ENCODE data around the gene ZBTB34. TPM values are rescaled to one million over a fixed set of nuclear protein-coding genes. Genes with fewer than 3 reads are reported as not detected.
A peak's percentile ranks its signal among the peaks of the same experiment; 100 is the strongest.

The ZBTB34 gene
- total and polyA plus RNA-seq, 4 experiments from 2014 or later: 0.35 to 10.1 (median 5.2) TPM

DNA sequence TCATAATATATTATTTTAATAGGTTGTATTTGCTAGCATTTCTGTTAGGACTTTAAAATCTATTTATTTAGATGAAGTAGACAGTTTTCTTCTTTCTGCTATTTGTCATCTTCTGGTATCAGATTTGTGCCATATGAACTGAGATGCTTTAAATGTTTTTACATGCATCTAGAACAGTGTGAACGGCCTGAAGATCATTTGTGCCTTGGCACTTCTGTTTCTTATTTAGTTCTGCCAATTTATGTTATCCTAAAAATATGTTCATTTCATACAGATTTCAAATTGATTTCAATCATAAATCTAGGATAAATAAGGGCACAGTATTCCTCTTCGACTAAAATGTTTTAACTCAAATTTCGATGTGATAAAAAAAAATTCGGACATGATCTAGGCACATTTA is 16.1 kb downstream of the ZBTB34 start:
- peaks cover 31 to 43% (median 37%) of the 10 kb centered on the region in 4 donors for H3K4me1 Mint-ChIP-seq
- no peaks in the 10 kb centered on the region for H3K9me3 ChIP-seq (ENCODE audit: control insufficient read depth in 1 of 2, low read length in 2 of 2)
- no peak overlapping the region for H3K4me3 ChIP-seq (ENCODE audit: low read length in 2 of 2)
- H3K36me3 Mint-ChIP-seq: peaks cover 23 to 25% of the 10 kb centered on the region in 2 donors
- H3K27me3 ChIP-seq (ENCODE audit: insufficient read depth, low read length): no peaks in the 10 kb centered on the region
- intact Hi-C loops (cut with micrococcal nuclease): no loop called here
- ChIA-PET CTCF (ENCODE audit: partially characterized antibody) (no interaction called here), POLR2A (ENCODE audit: partially characterized antibody) (no interaction called here)
- H3K36me3 ChIP-seq (ENCODE audit: insufficient read depth, low read length): peaks cover 19% of the 10 kb centered on the region
- H3K4me1 ChIP-seq (ENCODE audit: insufficient read depth, low read length): peaks cover 17% of the 10 kb centered on the region
- H3K4me3 Mint-ChIP-seq: no peak overlapping the region
- H3K9me3 Mint-ChIP-seq: peaks cover 0 to 1% (median 0%) of the 10 kb centered on the region in 8 donors
- no peak overlapping the region for H3K27ac ChIP-seq (ENCODE audit: low read depth, low read length)
- H3K27ac Mint-ChIP-seq: peak overlapping the region in 5 of 7 donors; percentile 6 to 87 (median 57)
- no peaks in the 10 kb centered on the region for H3K27me3 Mint-ChIP-seq
- no peak for DNase-seq

DNA sequence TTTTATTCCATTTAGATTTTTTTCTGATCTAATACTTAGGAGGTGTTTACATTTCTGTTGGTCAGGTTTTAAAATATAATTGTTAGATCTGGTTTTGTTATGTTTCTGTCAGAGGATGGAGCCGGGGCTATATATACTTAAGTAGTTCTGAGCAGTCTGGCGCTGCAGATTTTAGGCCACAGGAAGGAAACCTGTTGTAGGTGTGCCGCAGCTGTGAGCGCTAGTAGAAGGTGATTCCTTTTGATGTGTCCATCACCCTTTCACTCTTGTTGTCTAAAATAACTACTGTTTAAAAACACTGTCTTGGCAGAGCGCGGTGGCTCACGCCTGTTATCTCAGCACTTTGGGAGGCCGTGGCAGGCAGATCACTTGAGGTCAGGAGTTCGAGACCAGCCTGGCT is 17.0 kb downstream of the ZBTB34 start:
- H3K27me3 Mint-ChIP-seq: no peaks in the 10 kb centered on the region
- intact Hi-C loops (cut with micrococcal nuclease): no loop called here
- DNase-seq: peak in 3 of 5 donors; percentile 17 to 31 (median 18)
- peaks cover 26 to 31% of the 10 kb centered on the region in 2 donors for H3K36me3 Mint-ChIP-seq
- peaks cover 0 to 1% (median 0%) of the 10 kb centered on the region in 8 donors for H3K9me3 Mint-ChIP-seq
- POLR2A ChIA-PET (ENCODE audit: partially characterized antibody): no interaction called here
- H3K4me3 Mint-ChIP-seq: peak overlapping the region in 7 of 8 donors; percentile 32 to 79 (median 44)
- no peaks in the 10 kb centered on the region for H3K27me3 ChIP-seq (ENCODE audit: insufficient read depth, low read length)
- no peak overlapping the region for H3K27ac ChIP-seq (ENCODE audit: low read depth, low read length)
- peaks cover 28 to 42% (median 35%) of the 10 kb centered on the region in 4 donors for H3K4me1 Mint-ChIP-seq
- H3K27ac Mint-ChIP-seq: peak overlapping the region; percentile 49 to 87 (median 76)
- CTCF ChIA-PET (ENCODE audit: partially characterized antibody): no interaction called here
- H3K36me3 ChIP-seq (ENCODE audit: insufficient read depth, low read length): peaks cover 22% of the 10 kb centered on the region
- H3K9me3 ChIP-seq (ENCODE audit: control insufficient read depth in 1 of 2, low read length in 2 of 2): no peaks in the 10 kb centered on the region
- no peak overlapping the region for H3K4me3 ChIP-seq (ENCODE audit: low read length in 2 of 2)
- peaks cover 17% of the 10 kb centered on the region for H3K4me1 ChIP-seq (ENCODE audit: insufficient read depth, low read length)

- no peaks in the 10 kb centered on the region for H3K9me3 Mint-ChIP-seq
- H3K27ac ChIP-seq (ENCODE audit: low read depth, low read length): no peak overlapping the region
- H3K4me1 Mint-ChIP-seq: peaks cover 23 to 39% (median 29%) of the 10 kb centered on the region in 4 donors
- peaks cover 26 to 35% of the 10 kb centered on the region in 2 donors for H3K36me3 Mint-ChIP-seq
- peaks cover 17% of the 10 kb centered on the region for H3K4me1 ChIP-seq (ENCODE audit: insufficient read depth, low read length)
- no peak overlapping the region for H3K4me3 Mint-ChIP-seq
- H3K27ac Mint-ChIP-seq: peak overlapping the region in 1 of 7 donors; percentile 42
- no peak overlapping the region for H3K4me3 ChIP-seq (ENCODE audit: low read length in 2 of 2)
- no peaks in the 10 kb centered on the region for H3K27me3 ChIP-seq (ENCODE audit: insufficient read depth, low read length)
- ChIA-PET POLR2A (ENCODE audit: partially characterized antibody) (no interaction called here), CTCF (ENCODE audit: partially characterized antibody) (no interaction called here)
- peaks cover 25% of the 10 kb centered on the region for H3K36me3 ChIP-seq (ENCODE audit: insufficient read depth, low read length)
- no peak for DNase-seq
- intact Hi-C loops (cut with micrococcal nuclease): no loop called here
- H3K27me3 Mint-ChIP-seq: no peaks in the 10 kb centered on the region
- H3K9me3 ChIP-seq (ENCODE audit: control insufficient read depth in 1 of 2, low read length in 2 of 2): no peaks in the 10 kb centered on the region
These were observed 18.8 kb downstream of the ZBTB34 start for GRCh38 chr9:126879288-126879687.

DNA sequence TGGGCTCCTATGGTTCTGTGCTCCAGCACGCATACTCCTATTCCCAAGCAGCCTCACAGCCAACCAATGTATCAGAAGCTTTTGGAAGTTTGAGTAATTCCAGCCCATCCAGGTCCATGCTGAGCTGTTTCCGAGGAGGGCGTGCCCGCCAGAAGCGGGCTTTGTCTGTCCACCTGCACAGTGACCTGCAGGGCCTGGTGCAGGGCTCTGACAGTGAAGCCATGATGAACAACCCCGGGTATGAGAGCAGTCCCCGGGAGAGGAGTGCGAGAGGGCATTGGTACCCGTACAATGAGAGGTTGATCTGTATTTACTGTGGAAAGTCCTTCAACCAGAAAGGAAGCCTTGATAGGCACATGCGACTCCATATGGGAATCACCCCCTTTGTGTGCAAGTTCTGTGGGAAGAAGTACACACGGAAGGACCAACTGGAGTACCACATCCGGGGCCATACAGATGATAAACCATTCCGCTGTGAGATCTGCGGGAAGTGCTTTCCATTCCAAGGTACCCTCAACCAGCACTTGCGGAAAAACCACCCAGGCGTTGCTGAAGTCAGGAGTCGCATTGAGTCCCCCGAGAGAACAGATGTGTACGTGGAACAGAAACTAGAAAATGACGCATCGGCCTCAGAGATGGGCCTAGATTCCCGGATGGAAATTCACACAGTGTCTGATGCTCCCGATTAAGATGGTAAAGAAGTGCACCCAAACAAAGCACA is 19.9 kb downstream of the ZBTB34 start:
- H3K4me3 ChIP-seq (ENCODE audit: low read length in 2 of 2): no peak overlapping the region
- Mint-ChIP-seq H3K27ac (peak overlapping the region in 1 of 7 donors; percentile 61), H3K36me3 (peaks cover 26 to 35% of the 10 kb centered on the region in 2 donors), H3K27me3 (no peaks in the 10 kb centered on the region), H3K4me3 (no peak overlapping the region), H3K9me3 (no peaks in the 10 kb centered on the region), H3K4me1 (peaks cover 19 to 34% (median 27%) of the 10 kb centered on the region in 4 donors)
- no peaks in the 10 kb centered on the region for H3K9me3 ChIP-seq (ENCODE audit: control insufficient read depth in 1 of 2, low read length in 2 of 2)
- H3K27ac ChIP-seq (ENCODE audit: low read depth, low read length): no peak overlapping the region
- peaks cover 25% of the 10 kb centered on the region for H3K36me3 ChIP-seq (ENCODE audit: insufficient read depth, low read length)
- peaks cover 17% of the 10 kb centered on the region for H3K4me1 ChIP-seq (ENCODE audit: insufficient read depth, low read length)
- ChIA-PET POLR2A (ENCODE audit: partially characterized antibody) (no interaction called here), CTCF (ENCODE audit: partially characterized antibody) (no interaction called here)
- no peaks in the 10 kb centered on the region for H3K27me3 ChIP-seq (ENCODE audit: insufficient read depth, low read length)
- intact Hi-C loops (cut with micrococcal nuclease): no loop called here
- DNase-seq: no peak

DNA sequence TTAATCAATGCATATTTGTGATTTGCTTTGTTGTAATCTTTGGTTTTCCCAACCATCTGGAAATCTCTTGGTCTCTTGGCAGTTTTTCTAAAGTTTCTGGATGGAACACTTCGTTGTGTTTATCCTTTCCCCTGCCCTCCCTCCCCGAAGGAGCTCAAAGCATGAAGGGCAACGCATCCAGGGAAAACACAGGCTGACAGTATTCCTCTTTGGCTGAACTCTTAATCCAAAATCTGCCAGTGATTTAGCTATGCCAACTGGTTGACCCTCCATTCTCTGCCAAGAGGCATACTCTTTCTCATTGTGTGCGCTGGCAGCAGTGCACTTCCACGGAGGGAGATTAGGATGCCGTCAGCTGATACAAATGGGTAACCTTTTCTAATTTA is 20.5 kb downstream of the ZBTB34 start:
- peaks cover 26 to 35% of the 10 kb centered on the region in 2 donors for H3K36me3 Mint-ChIP-seq
- H3K9me3 Mint-ChIP-seq: no peaks in the 10 kb centered on the region
- no peaks in the 10 kb centered on the region for H3K27me3 Mint-ChIP-seq
- Histone ChIP-seq H3K27ac (ENCODE audit: low read depth, low read length) (no peak overlapping the region), H3K27me3 (ENCODE audit: insufficient read depth, low read length) (no peaks in the 10 kb centered on the region), H3K36me3 (ENCODE audit: insufficient read depth, low read length) (peaks cover 25% of the 10 kb centered on the region), H3K9me3 (ENCODE audit: control insufficient read depth in 1 of 2, low read length in 2 of 2) (no peaks in the 10 kb centered on the region), H3K4me1 (ENCODE audit: insufficient read depth, low read length) (peaks cover 17% of the 10 kb centered on the region), H3K4me3 (ENCODE audit: low read length in 2 of 2) (no peak overlapping the region)
- peaks cover 16 to 29% (median 23%) of the 10 kb centered on the region in 4 donors for H3K4me1 Mint-ChIP-seq
- intact Hi-C loops (cut with micrococcal nuclease): no loop called here
- ChIA-PET CTCF (ENCODE audit: partially characterized antibody) (no interaction called here), POLR2A (ENCODE audit: partially characterized antibody) (no interaction called here)
- DNase-seq: no peak
- no peak overlapping the region for H3K4me3 Mint-ChIP-seq
- H3K27ac Mint-ChIP-seq: no peak overlapping the region

DNA sequence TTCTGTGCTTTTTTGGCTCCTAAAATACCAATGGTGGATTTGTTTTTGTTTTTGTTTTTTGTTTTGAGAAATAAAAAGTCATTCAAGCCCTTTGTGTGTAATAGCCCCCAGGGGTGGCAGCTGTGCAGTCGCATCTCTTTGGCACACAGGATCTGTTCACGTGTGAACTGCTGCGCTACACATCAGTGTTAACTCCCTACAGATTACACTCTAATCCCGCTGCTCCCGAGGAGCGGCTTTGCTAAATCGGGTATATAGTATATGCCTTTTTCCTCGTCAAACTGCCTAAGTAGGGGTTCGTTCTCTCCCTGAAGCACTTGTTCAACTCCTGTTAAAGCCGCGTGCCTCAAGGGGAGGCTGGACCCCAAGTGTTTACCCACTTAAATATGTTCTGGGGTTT is 22.3 kb downstream of the ZBTB34 start:
- Histone ChIP-seq H3K36me3 (ENCODE audit: insufficient read depth, low read length) (peaks cover 25% of the 10 kb centered on the region), H3K9me3 (ENCODE audit: control insufficient read depth in 1 of 2, low read length in 2 of 2) (no peaks in the 10 kb centered on the region), H3K27ac (ENCODE audit: low read depth, low read length) (no peak overlapping the region), H3K27me3 (ENCODE audit: insufficient read depth, low read length) (no peaks in the 10 kb centered on the region), H3K4me1 (ENCODE audit: insufficient read depth, low read length) (peaks cover 4% of the 10 kb centered on the region), H3K4me3 (ENCODE audit: low read length in 2 of 2) (no peak overlapping the region)
- intact Hi-C loops (cut with micrococcal nuclease): no loop called here
- DNase-seq: no peak
- Mint-ChIP-seq H3K9me3 (no peaks in the 10 kb centered on the region), H3K36me3 (peaks cover 26 to 37% of the 10 kb centered on the region in 2 donors), H3K4me1 (peaks cover 1 to 11% (median 6%) of the 10 kb centered on the region in 4 donors), H3K4me3 (no peak overlapping the region), H3K27ac (no peak overlapping the region), H3K27me3 (no peaks in the 10 kb centered on the region)
- CTCF ChIA-PET (ENCODE audit: partially characterized antibody): no interaction called here
- POLR2A ChIA-PET (ENCODE audit: partially characterized antibody): no interaction called here

DNA sequence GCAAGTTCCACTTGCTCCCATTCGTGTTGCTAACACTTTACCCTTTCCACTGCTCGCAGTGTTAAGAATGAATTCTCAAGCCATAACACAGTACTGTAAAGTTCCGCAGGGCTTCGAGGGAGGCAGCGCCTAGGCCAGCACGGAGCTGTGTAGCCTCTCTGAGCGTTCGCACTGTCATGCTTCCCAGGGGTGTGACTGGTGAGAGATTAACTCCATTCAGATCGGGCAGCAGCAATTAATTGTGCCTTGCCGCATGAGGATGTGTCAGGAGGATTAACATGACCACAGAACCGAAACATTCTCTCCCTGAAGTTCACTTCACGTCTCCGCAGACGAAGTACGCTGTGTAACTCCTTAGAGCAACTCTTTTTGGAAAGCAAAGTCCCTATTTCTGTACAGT is 23.2 kb downstream of the ZBTB34 start:
- Mint-ChIP-seq H3K27ac (no peak overlapping the region), H3K36me3 (peaks cover 26 to 37% of the 10 kb centered on the region in 2 donors), H3K4me3 (no peak overlapping the region), H3K27me3 (no peaks in the 10 kb centered on the region), H3K4me1 (peaks cover 0 to 6% (median 4%) of the 10 kb centered on the region in 4 donors), H3K9me3 (no peaks in the 10 kb centered on the region)
- DNase-seq: no peak
- no peaks in the 10 kb centered on the region for H3K27me3 ChIP-seq (ENCODE audit: insufficient read depth, low read length)
- intact Hi-C loops (cut with micrococcal nuclease): no loop called here
- H3K36me3 ChIP-seq (ENCODE audit: insufficient read depth, low read length): peaks cover 25% of the 10 kb centered on the region
- ChIA-PET CTCF (ENCODE audit: partially characterized antibody) (no interaction called here), POLR2A (ENCODE audit: partially characterized antibody) (no interaction called here)
- H3K4me1 ChIP-seq (ENCODE audit: insufficient read depth, low read length): no peaks in the 10 kb centered on the region
- H3K4me3 ChIP-seq (ENCODE audit: low read length in 2 of 2): no peak overlapping the region
- no peaks in the 10 kb centered on the region for H3K9me3 ChIP-seq (ENCODE audit: control insufficient read depth in 1 of 2, low read length in 2 of 2)
- no peak overlapping the region for H3K27ac ChIP-seq (ENCODE audit: low read depth, low read length)

Measured in CD4-positive, alpha-beta memory T cell (primary cell).